Coronary artery (tissue), 2 donors: Measurements from ENCODE around the gene AKAP7.

Source experiments
- DNase-seq: peaks from one replicate; pipeline ENCODE4 v3.0.0-alpha.2; 2017; ENCODE audit warnings: low spot score
- H3K27ac ChIP-seq, 2 donors: fragments of 200-600 bp; sonication (generic); one replicate each; pipeline ENCODE4 v1.5.1; 2016 to 2019
- H3K4me3 ChIP-seq: fragments of 200-600 bp; sonication (generic); 2 replicates; pipeline ENCODE4 v1.5.1; 2016; ENCODE audit warnings: mild to moderate bottlenecking, moderate library complexity
- CTCF ChIP-seq: fragments of 200-600 bp; sonication (generic); IDR thresholded peaks from one replicate; pipeline ENCODE4 v1.5.1; 2019; ENCODE audit warnings: antibody characterized with exemption

The AKAP7 gene

GRCh38 chr6:131122516-131122915, 12.8 kb upstream of the AKAP7 start:
- no peak for DNase-seq
- Histone ChIP-seq H3K27ac (no peak overlapping the region), H3K4me3 (no peak overlapping the region)
- no peak for TF ChIP-seq CTCF

- no peak overlapping the region for H3K27ac ChIP-seq
- DNase-seq: no peak
- no peak for TF ChIP-seq CTCF
- H3K4me3 ChIP-seq: no peak overlapping the region
Measured at GRCh38 chr6:131124336-131125071, 10.8 kb upstream of the AKAP7 start.

- no peak overlapping the region for H3K4me3 ChIP-seq
- DNase-seq: no peak
- no peak overlapping the region for H3K27ac ChIP-seq
- TF ChIP-seq CTCF: no peak
Measured at GRCh38 chr6:131125431-131125830, 9.8 kb upstream of the AKAP7 start.

GRCh38 chr6:131129689-131130553, 5.3 kb upstream of the AKAP7 start:
- no peak for TF ChIP-seq CTCF
- Histone ChIP-seq H3K4me3 (no peak overlapping the region), H3K27ac (no peak overlapping the region)
- no peak for DNase-seq

GRCh38 chr6:131130554-131130940, 4.7 kb upstream of the AKAP7 start:
- no peak for DNase-seq
- TF ChIP-seq CTCF: no peak
- no peak overlapping the region for H3K4me3 ChIP-seq
- H3K27ac ChIP-seq: no peak overlapping the region

- no peak overlapping the region for H3K4me3 ChIP-seq
- DNase-seq: no peak
- no peak overlapping the region for H3K27ac ChIP-seq
- TF ChIP-seq CTCF: no peak
Measured at GRCh38 chr6:131132360-131132759, 2.9 kb upstream of the AKAP7 start.
